GM18499 (cell line): ENCODE results near the gene MSI2.

ENCODE experiments used
- ATAC-seq: cut with Tn5 transposase; IDR thresholded peaks from one replicate; pipeline ENCODE4 v1.9.1; 2021; ENCODE audit warnings: moderate number of reproducible peaks; ENCODE audit not compliant: insufficient read depth, unreplicated experiment

Gene MSI2

DNA sequence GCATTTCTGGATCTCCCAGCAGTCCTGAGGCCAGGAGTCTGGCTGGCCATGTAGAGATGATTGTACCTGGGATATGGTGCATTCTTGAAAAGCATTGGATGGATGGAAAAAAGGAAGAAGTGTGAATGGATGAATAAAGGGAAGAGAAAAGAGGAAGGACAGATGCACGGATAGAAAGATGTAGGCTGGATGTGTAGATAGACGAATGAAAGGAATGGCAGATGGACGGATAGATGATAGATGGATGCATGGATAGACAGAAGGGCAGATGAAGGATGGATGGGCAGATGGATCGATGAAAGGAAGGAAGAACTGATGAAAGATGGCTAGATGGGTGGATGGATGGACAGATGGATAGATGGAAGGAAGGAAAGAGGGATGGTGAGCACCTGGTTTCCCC lies 210.9 kb downstream of the MSI2 start:
- ATAC-seq, result no peak

DNA sequence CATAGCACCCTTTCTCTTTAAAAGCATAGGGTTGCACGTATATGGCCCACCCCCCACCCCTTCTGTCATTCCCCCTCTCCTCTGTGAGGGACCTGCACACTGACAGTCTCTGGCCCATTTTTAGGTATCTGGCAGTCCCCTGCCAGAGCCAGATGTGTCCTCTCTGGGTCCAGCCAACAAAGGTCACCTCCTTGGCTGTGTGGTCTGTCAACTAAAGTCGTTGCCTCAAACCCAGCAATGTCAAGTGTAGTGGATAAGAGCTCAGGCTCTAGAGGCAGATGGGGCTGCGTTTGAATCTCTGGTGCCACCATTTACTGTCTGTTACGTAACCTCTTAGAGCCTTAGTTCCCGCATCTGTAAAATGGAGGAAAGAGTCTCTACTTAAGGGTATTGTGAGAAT lies 211.5 kb downstream of the MSI2 start:
- ATAC-seq, result no peak

DNA sequence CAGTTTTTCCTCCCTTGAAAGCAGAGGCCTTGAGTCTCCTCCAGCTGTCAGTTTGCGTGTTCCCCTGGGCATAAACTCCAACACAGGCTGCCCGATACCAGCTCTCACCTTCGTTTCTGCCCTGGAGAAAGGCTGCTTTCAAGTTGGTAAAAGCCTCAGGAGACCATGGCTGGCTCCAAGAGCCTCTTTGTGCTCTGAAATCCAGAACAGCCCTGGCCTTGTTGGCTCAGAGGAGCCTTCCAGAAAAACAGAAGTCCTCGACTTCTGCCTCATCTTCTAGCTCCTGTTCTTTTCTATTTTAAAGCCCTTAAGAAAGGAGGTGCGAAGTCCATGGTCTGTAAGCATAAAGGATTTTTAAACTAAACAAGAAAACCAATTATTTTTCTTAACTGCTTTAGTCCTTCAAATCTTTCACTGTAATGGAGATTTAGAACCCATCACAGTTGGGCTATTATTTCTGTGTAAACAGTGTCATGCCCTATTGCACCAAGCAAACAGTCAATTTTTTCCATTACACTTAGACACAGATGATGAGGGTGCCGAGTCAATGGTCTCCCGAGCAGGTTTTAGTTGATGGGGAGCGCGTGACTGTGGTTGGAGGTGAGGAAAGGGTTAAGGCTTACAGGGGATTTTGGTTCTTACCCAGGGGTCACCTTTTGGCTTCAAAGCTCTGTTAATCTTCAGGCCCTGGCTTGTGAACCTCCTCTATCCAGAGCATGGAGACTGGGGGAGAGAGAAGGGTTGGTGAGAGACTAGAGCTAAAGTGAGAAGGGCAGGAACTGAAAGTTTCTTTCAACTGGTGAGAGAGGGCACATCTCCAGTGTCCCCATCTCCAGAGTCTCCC lies 212.8 kb downstream of the MSI2 start:
- ATAC-seq, result no peak

DNA sequence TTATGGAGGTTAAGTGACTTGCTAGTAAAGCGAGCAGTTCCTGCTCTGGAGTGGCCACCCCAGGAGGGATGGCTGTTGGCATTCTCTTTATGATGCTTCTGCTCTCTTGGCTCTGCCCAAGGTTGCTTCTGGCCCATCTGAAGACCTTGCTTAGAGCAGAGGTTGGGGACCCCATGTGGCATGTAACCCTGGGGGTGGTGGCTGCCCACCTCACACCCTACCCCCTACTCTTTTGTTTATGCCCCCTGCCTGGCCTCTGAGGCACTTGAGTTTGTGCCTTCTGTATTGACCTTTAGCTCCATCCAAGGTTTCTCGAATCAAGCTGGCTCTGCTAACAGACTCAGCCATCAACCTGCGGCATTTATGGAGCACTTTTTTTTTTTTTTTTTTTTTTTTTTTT lies 214.6 kb downstream of the MSI2 start:
- no peak for ATAC-seq

DNA sequence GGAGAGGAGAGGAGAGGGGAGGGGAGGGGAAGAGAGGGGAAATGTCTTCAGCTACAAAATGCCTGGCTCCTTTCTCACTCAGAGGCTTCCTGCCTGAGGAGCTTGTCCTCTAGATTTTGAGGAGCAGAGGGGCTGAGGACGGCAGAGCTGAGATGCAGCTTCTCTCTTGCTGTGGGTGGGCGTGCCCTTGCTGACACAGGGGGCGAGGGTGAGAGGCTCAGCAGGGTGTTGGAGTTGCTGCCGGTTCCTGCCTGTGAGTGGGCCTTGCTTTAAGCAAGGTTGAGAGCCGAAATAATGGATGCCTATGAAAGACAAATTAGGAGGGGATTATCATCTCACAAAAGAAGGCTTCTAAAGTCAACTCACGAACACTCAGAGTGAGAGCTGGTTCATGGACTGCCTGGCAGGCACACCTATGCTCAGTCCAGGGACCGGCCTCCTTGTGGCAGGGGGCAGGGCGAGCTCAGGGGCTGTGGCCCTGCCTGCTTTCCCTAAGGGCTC lies 215.6 kb downstream of the MSI2 start:
- no peak for ATAC-seq

DNA sequence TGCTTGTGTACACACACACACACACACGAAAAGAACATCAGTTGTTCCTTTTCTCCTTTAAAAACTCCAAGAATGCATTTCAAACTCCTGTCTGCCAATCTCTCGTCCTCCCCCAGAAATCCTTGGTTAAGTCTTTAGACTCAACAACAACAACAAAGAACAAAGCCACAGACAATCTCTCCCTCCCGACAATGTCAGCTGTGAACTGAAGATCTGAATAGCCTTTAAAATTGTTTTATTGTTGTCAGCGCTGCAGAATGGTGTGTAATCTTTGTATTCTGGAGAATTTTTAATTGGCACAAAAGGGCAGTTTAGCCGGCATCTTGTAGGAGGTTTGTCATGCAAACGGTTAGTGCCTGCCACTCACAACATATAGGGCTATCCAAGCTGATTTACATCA lies 219.5 kb downstream of the MSI2 start:
- ATAC-seq, result no peak

DNA sequence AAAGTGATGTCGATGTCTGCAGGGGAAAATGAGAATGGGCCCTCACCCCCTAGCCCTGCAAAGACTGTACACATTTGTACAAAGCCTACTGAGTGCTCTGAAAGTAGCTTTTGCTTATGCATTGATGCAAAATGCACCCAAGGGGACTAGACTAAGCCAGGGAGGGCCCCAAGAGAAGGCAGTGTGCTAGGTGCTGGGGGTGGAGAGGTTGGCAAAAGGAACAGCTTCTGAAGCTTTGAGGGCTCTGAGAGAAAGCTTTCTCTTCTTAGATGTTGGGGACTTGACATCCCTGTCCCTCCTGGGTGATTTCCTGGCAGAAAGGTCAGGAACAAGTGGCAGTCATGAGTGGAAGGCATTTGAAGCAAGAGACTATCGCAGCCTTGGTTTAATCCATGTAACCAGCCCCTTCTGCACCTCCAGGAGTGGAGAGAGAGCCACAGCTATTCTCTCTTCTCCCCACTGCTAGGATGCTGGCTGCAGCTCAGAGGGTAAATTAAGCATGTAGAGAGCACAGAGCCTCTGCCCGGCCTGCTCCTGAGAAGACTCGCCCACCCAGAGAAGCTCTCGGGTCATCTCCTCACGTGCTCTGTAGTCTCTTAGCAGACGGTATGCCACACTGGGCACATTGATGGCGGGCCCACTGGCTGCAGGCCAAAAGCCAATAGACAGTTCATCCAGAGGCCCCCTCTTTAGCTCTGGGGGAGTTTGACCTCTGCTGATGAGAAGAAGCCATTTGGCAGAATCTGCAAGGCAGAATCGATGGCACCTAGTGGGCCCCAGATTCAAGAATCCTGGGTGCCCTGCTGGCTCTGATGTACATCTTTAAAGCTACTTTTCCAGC lies 221.4 kb downstream of the MSI2 start:
- no peak for ATAC-seq

DNA sequence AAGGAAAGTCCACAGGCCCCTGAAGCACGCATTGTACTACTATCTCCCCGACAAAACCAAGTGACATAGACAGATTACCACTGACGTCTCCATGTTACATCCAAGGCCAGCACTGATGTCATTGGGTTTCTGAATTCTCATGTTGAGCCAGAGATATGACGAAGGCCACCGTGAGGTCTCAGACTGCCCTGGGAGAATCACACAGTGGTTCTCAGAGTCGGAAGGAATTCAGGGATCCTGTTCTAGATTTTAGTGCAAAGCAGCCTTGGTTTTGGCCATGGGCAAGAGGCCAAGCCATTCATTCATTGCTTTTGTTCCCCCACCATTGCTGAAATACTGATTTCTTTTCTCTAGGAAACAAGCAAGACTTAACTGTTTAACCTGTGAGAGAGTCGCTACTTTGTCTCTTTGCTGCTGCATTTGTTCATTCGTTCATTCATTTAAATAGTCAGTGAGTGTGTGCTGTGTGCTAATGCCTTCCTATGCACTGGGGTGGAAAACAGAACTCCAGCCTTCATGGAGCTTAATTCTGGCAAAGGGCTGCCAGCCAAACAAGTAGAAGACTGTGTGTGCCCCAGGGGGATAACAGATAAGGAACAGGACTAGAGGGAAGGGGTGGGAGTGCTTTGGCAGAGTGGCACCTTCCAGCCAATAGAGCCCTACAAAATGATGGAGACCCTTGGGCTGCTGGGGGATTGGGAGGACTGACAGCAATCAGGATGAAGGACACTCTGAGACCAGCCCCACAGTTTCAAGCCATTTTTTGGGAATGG lies 222.3 kb downstream of the MSI2 start:
- no peak for ATAC-seq

DNA sequence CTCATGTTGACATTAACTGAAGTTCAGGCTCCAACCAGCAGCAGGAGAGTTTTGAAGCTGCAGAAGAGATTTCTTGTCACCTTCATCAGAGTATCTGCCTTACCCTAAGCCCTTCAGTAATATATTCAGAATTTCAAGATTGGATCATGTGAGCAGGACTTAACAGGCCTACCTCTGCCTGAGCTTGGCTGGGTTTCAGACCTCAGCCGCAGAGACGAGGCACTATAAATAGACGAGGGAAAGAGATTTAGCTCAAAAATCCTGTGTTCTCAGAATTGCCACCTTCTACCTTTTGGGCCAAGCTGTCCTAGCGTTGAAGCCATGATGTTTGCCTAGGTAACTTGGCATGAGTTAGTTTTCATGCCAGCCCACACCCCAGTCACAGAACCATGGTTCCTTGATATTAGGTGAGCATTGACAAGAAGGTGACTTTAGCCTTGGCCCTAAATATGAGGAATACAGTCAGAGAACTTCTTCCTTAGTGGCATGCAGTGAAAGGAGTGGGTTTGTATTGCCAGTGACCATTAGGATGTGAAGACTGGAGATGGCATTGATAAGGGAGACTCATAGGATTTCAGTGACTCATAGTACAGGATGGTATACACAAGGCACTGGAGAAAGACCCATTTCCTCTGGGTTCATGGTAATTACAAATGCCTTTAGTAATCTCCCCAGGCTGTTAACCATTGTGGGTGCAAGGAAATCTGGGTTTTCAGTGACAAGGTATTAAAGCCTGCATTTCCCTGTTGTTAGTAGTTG lies 224.3 kb downstream of the MSI2 start:
- ATAC-seq, result no peak

DNA sequence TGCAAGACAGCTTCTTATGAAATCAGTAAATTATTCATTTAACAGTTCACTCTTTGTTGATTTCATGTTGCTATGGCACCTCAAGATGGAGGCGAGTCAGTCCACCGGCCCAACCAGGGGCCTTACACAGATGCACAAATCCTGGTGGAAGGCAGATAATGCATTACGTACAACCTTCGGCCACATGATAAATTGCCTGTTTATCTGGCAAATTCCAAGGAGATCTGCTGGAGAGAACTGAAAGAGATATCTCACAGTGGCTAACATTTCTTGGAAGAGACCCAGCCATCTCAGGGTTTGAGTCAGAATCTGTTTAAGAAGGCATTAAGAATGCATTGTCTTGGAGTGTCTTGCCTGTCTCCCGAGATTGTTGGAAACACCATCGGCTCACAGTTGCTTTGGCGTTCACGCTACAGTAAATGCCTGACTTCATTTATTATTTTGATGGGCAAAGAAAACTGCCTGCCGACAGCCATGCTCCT lies 225.6 kb downstream of the MSI2 start:
- ATAC-seq, result no peak

DNA sequence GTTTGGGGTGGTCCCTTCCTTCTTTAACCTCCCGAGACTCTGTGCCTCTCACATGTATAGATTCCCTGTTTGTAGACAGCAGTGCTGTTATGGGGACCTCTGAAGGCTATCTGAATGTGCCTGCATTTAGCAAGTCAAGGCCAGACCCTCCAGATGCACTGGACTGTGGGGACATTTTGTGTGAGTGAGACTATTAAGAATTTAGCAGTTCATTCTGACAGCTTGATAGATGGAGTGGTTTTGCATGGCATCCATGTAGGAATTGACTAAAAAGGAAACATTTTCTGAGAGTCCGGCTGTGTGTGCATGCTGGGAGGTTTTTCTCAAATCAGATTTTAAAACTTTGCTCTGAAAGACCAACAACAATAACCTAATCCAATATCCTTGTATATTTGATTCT lies 226.3 kb downstream of the MSI2 start:
- ATAC-seq, result no peak

DNA sequence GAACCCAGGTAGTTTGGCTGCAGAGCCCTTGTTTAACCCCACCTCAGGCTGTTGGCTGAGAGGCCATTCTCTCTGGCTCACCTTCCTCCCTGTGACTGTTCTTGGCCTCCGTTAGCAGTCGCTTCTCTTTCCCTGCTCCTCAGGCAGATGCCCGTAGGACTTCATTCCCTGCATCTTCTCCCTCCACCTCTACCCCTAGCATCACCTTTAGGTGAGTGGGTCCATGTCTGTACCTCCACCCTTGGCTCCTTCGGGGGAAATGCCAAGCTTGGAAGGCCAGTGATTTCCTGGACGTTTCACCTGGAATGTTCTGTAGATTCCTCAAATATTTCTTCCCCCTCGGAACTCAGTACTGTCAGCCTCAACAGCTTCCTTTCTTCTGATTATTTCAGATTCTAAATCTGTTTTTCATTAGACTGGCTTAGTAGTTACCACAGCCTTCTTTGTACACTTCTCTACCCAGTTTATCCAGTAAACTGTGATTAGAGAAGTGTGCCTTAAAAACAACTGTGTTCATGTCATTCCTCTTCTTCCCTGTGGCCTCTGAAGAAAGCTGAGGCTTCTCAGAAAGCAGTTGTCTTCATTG lies 227.9 kb downstream of the MSI2 start:
- ATAC-seq, result no peak

DNA sequence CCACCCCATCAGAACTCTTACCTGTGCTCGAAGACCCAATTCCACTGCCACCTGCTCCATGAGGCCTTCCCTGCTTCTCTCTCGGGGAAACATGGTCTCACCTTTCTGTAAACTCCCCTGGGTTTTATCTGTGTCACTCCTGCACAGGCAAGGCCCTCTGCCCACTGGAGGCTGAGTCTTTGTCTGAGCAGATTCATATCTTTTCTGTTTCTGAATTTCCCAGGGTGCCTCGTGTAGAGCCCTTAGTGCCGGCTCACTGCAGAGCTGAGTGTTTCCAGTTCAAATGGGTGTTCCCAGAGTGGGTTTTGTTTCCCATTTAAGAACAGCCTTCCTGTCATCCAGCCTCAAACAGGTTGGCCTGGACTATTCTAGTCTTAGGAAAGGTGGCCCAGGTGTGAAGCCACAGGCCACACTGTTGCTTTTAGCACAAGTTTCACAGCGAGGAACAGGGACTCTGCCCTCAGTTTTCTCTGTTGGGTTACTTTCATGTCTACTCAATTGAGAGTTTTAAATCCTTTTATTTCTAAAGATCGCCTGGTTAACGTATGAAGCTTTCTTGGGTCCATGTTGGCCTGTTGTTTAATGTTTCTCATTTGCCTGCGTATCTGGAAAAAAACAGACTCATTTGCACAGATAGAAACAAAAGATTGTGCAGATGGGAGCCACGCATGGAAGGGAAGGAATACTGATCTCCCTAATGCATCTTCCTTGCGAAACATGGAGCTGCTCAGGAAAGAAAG lies 228.7 kb downstream of the MSI2 start:
- ATAC-seq, result no peak

DNA sequence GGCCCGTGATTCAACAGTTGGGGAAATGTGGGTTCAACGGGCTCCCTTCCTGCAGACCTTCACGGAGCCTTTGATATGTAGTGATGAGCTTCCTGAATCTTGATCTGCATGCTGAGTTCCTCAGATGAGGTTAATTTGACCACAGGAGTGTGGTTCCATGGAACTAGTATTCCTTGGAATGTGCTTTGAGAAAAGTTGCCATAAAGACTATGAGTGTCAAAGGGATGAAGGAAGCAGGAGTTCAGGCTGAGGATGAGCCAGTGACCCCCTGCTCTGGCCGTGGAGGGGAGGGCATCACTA lies 229.2 kb downstream of the MSI2 start:
- no peak for ATAC-seq

DNA sequence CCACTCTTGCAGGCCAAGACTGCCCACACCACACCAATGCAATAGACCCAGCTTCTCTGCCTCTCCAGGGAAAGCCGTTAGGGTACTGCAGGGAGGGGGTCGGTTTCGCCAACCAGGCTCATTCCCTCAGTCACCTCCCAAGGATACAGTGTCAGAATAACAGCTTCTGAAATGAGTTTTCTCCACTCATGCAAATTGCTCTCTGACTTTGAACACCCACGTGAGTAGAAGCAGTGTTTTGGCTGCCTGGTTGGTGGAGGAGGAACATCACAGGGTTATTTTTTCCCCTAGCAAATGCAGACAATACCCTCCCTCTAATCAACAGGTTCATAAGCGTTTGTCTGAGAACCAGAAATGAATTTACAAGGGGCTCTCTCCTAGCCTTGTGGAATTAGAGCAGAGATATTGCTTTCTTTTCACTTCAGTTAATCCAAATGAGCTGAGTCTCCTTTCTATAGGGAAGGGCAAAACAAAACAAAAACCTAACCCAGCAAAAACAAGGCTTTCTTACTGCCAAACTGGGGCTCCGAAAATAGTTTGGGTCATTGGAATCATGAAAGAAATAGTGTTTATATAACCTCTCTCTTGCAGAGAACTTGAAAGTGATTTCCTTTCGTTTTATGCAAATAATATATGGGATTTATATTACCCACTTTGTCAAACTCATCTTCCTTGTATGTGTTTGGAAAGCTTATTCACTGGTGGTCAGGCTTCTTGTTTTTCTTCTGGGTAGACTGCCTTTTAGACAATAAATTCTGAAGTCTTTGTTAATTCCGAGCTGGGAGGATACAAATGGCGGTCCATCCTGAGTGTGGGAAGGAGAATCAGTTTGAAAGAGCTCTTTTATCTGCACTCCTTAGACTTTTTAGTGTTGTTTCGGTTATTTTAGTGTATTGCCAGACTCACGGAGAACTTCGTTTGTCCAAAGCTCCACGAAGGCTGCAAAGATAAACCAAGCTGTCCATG lies 229.9 kb downstream of the MSI2 start:
- no peak for ATAC-seq

DNA sequence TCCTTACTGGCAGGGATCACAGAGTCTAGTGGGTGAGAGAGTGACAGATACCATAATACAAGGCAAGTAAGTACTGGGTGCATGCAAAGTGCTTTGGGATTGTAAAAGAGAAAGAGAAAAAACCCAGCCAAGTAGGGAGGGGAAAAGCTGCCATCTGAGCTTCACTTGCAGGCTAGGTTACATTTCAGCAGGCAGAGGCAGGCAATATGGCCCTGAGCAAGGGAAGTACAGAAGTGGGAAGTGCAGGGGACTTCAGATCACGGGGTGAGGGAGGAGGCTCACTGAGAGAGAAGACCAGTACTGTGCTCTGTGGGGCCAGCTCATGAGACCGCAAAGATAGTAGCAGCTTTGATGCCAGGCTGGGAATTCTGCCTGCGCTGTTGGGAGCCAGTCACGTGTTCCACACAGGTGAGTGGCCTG lies 230.6 kb downstream of the MSI2 start:
- no peak for ATAC-seq

DNA sequence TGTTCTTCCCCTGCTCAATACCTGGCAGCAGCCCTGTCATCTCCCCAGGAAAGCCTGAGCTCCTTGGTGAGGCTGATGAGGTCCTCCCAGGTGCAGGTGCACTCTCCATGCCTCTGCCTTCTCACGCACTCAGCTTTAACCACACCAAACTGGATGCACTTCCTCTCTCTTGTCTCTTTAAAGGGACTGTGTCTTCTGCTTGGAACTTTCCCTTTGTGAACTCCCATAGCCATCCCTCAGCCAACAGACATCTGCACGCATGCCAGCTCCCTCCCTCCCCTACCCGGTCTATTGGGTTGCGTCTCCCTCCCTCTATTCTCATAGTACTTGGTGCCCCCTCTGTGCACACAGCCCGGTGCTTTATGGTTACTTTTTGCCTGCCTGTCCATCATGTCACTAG lies 231.2 kb downstream of the MSI2 start:
- no peak for ATAC-seq

DNA sequence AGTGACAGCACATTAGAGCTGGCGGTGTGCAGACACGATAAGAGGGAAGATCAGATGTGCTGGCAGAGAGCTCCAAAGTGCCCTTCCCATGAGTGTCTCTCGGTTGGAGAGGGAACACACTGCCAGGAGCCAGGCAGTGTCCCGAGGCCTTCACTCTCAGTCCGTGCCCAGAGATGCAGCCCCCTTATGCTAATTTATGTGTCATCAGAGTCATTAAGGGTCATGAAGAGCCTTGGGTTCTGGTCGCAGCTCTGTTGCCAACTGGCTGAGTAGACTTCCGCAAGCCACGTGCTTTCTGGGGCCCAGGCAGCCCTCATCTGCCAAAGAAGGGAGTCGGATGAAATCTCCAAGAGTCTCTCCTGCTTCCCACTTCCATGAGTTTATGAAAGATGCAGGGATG lies 232.5 kb downstream of the MSI2 start:
- ATAC-seq, result no peak
